SK-N-SH (cell line): ENCODE measurements around the gene KLHDC10. TPM values are rescaled to one million over a fixed set of nuclear protein-coding genes. Genes with fewer than 3 reads are reported as not detected.

Experiments
- CTCF ChIA-PET: fragments of 300-600, 350-600 bp; formaldehyde crosslinking; extraction: SDS; loops from one replicate; lab custom pipeline; 2021; lab: Yijun Ruan, JAX
- POLR2A ChIA-PET: fragments of 350-600 bp; sonication (Branson Sonifier 250); formaldehyde crosslinking; extraction: SDS; loops from one replicate; lab custom pipeline; 2020; ENCODE audit warnings: antibody characterized with exemption, inconsistent platforms; lab: Yijun Ruan, JAX
- DNase-seq: peaks from one replicate; pipeline ENCODE4 v3.0.0; 2012
- H2AFZ ChIP-seq: fragments of 200-600 bp; sonication (generic); 2 replicates; pipeline ENCODE4 v1.8.1; 2016; ENCODE audit warnings: antibody characterized with exemption, mild to moderate bottlenecking, low read depth
- H3F3A ChIP-seq: fragments of 200-600 bp; sonication (generic); replicated peaks from 2 replicates; pipeline ENCODE3; 2016; ENCODE audit warnings: antibody characterized with exemption, mild to moderate bottlenecking; ENCODE audit not compliant: insufficient read depth
- H3K27ac ChIP-seq, 2 experiments: fragments of 200-500 bp in 1 of 2; fragments of 200-600 bp in 1 of 2; sonication (Bioruptor generic) in 1 of 2; sonication (generic), shearing (Covaris generic) in 1 of 2; 2 replicates each; pipeline versions ENCODE4 v1.5.1 to v1.6.1; 2014 to 2016; ENCODE audit warnings: low read depth in 2 of 2, inconsistent platforms in 1 of 2, low read length in 1 of 2, mild to moderate bottlenecking in 1 of 2, mixed read lengths in 1 of 2
- H3K27me3 ChIP-seq: fragments of 200-600 bp; sonication (generic), shearing (Covaris generic); 2 replicates; pipeline ENCODE4 v1.6.1; 2016; ENCODE audit warnings: mixed run types; ENCODE audit not compliant: insufficient read depth
- H3K36me3 ChIP-seq, 2 experiments: fragments of 200-500 bp in 1 of 2; fragments of 200-600 bp in 1 of 2; sonication (Bioruptor generic) in 1 of 2; sonication (generic) in 1 of 2; replicated peaks in 1 of 2; 2 replicates each; pipeline versions ENCODE3 to v1.5.1; 2014 to 2016; ENCODE audit warnings: low read length in 1 of 2, mild to moderate bottlenecking in 1 of 2; ENCODE audit not compliant: insufficient read depth in 2 of 2, control insufficient read depth in 1 of 2
- H3K4me1 ChIP-seq, 2 experiments: fragments of 200-500 bp in 1 of 2; fragments of 200-600 bp in 1 of 2; sonication (Bioruptor generic) in 1 of 2; sonication (generic), shearing (Covaris generic) in 1 of 2; 2 replicates each; pipeline versions ENCODE4 v1.5.1 to v1.6.1; 2014 to 2016; ENCODE audit warnings: low read depth in 1 of 2, low read length in 1 of 2, mixed run types in 1 of 2; ENCODE audit not compliant: insufficient read depth in 2 of 2, control insufficient read depth in 1 of 2
- H3K4me2 ChIP-seq: fragments of 200-600 bp; sonication (generic), shearing (Covaris generic); 2 replicates; pipeline ENCODE4 v1.6.1; 2017; ENCODE audit warnings: mixed run types
- H3K4me3 ChIP-seq, 2 experiments: fragments of 200-500 bp in 1 of 2; fragments of 200-600 bp in 1 of 2; sonication (Bioruptor generic) in 1 of 2; sonication (generic), shearing (Covaris generic) in 1 of 2; 2 replicates each; pipeline versions ENCODE4 v1.5.1 to v1.8.1; 2014 to 2016; ENCODE audit warnings: low read depth in 2 of 2, inconsistent platforms in 1 of 2, low read length in 1 of 2, mild to moderate bottlenecking in 1 of 2, mixed read lengths in 1 of 2, moderate library complexity in 1 of 2
- H3K79me2 ChIP-seq: fragments of 200-600 bp; sonication (generic); 2 replicates; pipeline ENCODE4 v1.8.1; 2017; ENCODE audit warnings: mild to moderate bottlenecking; ENCODE audit not compliant: insufficient read depth
- H3K9ac ChIP-seq: fragments of 200-600 bp; sonication (generic); 2 replicates; pipeline ENCODE4 v1.6.1; 2017; ENCODE audit warnings: mixed run types
- H3K9me2 ChIP-seq: fragments of 200-600 bp; sonication (generic); 2 replicates; pipeline ENCODE4 v1.6.1; 2017; ENCODE audit warnings: mixed run types
- H3K9me3 ChIP-seq: fragments of 200-600 bp; sonication (generic); 2 replicates; pipeline ENCODE4 v1.6.1; 2017; ENCODE audit warnings: mixed run types, mild to moderate bottlenecking, moderate library complexity
- H4K20me1 ChIP-seq: fragments of 200-600 bp; sonication (generic); 2 replicates; pipeline ENCODE4 v1.6.1; 2017; ENCODE audit warnings: mild to moderate bottlenecking, mixed run types; ENCODE audit not compliant: insufficient read depth
- CHD2 ChIP-seq: fragments of 150-350 bp; IDR thresholded peaks from 2 replicates; pipeline ENCODE4 v1.6.1; 2018; ENCODE audit warnings: low read length; ENCODE audit not compliant: partially characterized antibody
- ELF1 ChIP-seq: IDR thresholded peaks from 2 replicates; pipeline ENCODE4 v1.4.0; 2012
- FOXJ3 ChIP-seq: sonication (generic); formaldehyde crosslinking; IDR thresholded peaks from 2 replicates; pipeline ENCODE4 v1.5.1; 2020; ENCODE audit warnings: mild to moderate bottlenecking, missing genetic modification reagents
- GABPA ChIP-seq: IDR thresholded peaks from 2 replicates; pipeline ENCODE4 v1.4.0; 2012; ENCODE audit warnings: low read depth, mild to moderate bottlenecking
- GATA2 ChIP-seq: sonication (generic); formaldehyde crosslinking; IDR thresholded peaks from 2 replicates; pipeline ENCODE4 v1.5.0; 2020; ENCODE audit warnings: mild to moderate bottlenecking, missing genetic modification reagents
- MAX ChIP-seq: IDR thresholded peaks from 2 replicates; pipeline ENCODE4 v1.4.0; 2012; ENCODE audit warnings: low read depth
- MEF2A ChIP-seq: IDR thresholded peaks from 2 replicates; pipeline ENCODE4 v1.4.0; 2012; ENCODE audit warnings: low read depth, borderline replicate concordance
- NFIC ChIP-seq: IDR thresholded peaks from 2 replicates; pipeline ENCODE4 v1.4.0; 2012; ENCODE audit warnings: borderline replicate concordance
- PBX3 ChIP-seq: IDR thresholded peaks from 2 replicates; pipeline ENCODE4; 2012
- POLR2AphosphoS5 ChIP-seq: IDR thresholded peaks from 2 replicates; pipeline ENCODE4 v1.6.1; 2012; ENCODE audit warnings: low read depth, low read length
- RCOR1 ChIP-seq: fragments of 150-350 bp; IDR thresholded peaks from 2 replicates; pipeline ENCODE4 v1.6.1; 2017; ENCODE audit warnings: antibody characterized with exemption, low read length
- SIN3A ChIP-seq: IDR thresholded peaks from 2 replicates; pipeline ENCODE4 v1.6.1; 2012; ENCODE audit warnings: low read depth, mild to moderate bottlenecking, low read length, moderate library complexity, borderline replicate concordance
- SMC3 ChIP-seq: IDR thresholded peaks from 2 replicates; pipeline ENCODE4 v1.6.1; 2012; ENCODE audit warnings: low read depth, low read length, improper control_type of control experiment
- TAF1 ChIP-seq: IDR thresholded peaks from 2 replicates; pipeline ENCODE4 v1.6.1; 2012; ENCODE audit warnings: low read depth, mild to moderate bottlenecking, low read length, moderate library complexity, borderline replicate concordance
- TCF12 ChIP-seq: IDR thresholded peaks from 2 replicates; pipeline ENCODE4 v1.4.0; 2012
- USF1 ChIP-seq: IDR thresholded peaks from 2 replicates; pipeline ENCODE4 v1.4.0; 2012; ENCODE audit warnings: low read depth, borderline replicate concordance
- YY1 ChIP-seq: IDR thresholded peaks from 2 replicates; pipeline ENCODE4 v1.4.0; 2012; ENCODE audit warnings: low read depth, mild to moderate bottlenecking
- WGBS: methylation state at CpG from one replicate; pipeline ENCODE4 v1.1.6; 2017; ENCODE audit warnings: low lambda C conversion rate; 5-methylcytosine and 5-hydroxymethylcytosine counted together
- polyA plus RNA-seq, 3 experiments: library from polyadenylated mRNA; depleted of rRNA; stranded (reverse); fragments of >200 nt; gene quantifications; 2 replicates each; pipeline ENCODE4 v1.2.3, GENCODE V29; 2012

KLHDC10 gene
- polyA plus RNA-seq, 1 of the 3 experiments (the other 2 are of a cell fraction): 15.9 TPM

GRCh38 chr7:130136579-130137167, 66.3 kb downstream of the KLHDC10 start (continued):
- TF ChIP-seq TCF12: no peak
- TF ChIP-seq FOXJ3 (CRISPR knock-in tag): no peak
- TF ChIP-seq POLR2AphosphoS5: no peak
- no peak for TF ChIP-seq YY1

GRCh38 chr7:130137207-130137606, 66.9 kb downstream of the KLHDC10 start:
- Histone ChIP-seq H3K4me2 (no peak overlapping the region), H3K27ac (no peak overlapping the region), H3K9ac (no peak overlapping the region), H3K4me3 (no peak overlapping the region), H3F3A (no peaks in the 10 kb centered on the region), H3K36me3 (peaks cover 36 to 44% of the 10 kb centered on the region in 2 experiments), H3K9me3 (no peaks in the 10 kb centered on the region), H3K79me2 (no peaks in the 10 kb centered on the region), H2AFZ (no peak overlapping the region), H3K9me2 (no peaks in the 10 kb centered on the region), H3K4me1 (peaks cover 11% of the 10 kb centered on the region in 2 experiments; a peak in 1 of 4 replicates), H4K20me1 (no peaks in the 10 kb centered on the region), H3K27me3 (no peaks in the 10 kb centered on the region)
- CTCF ChIA-PET: interaction anchor here (1.5 kb wide), 1 partner anchor 17 kb away, joined by 4 read pairs; no protein-coding TSS in a partner anchor
- 95% methylated on average over 4 of the region's 4 CpGs for WGBS
- DNase-seq: no peak
- POLR2A ChIA-PET: no interaction called here
- no peak for TF ChIP-seq RCOR1
- TF ChIP-seq TCF12: no peak
- no peak for TF ChIP-seq POLR2AphosphoS5
- no peak for TF ChIP-seq GABPA
- no peak for TF ChIP-seq SIN3A

GRCh38 chr7:130139193-130139960, 69.0 kb downstream of the KLHDC10 start:
- Histone ChIP-seq H3K4me2 (no peak overlapping the region), H3K9me2 (no peaks in the 10 kb centered on the region), H3K4me3 (no peak overlapping the region), H3K9me3 (no peaks in the 10 kb centered on the region), H2AFZ (no peak overlapping the region), H4K20me1 (no peaks in the 10 kb centered on the region), H3K79me2 (no peaks in the 10 kb centered on the region), H3K36me3 (peaks cover 16 to 24% of the 10 kb centered on the region in 2 experiments), H3F3A (peaks cover 1% of the 10 kb centered on the region), H3K27ac (no peak overlapping the region), H3K27me3 (no peaks in the 10 kb centered on the region), H3K9ac (no peak overlapping the region), H3K4me1 (peaks cover 14 to 15% of the 10 kb centered on the region in 2 experiments; a peak in 2 of 4 replicates)
- ChIA-PET CTCF (interaction anchor here (0.8 to 4.1 kb wide), 3 partner anchors 67 to 475 kb away, joined by 4 to 30 read pairs (median 5); partner anchors contain the start of gene KLHDC10), POLR2A (interaction anchor here (1.5 kb wide), 1 partner anchor 66 kb away, joined by 5 read pairs; the partner anchor contains the start of gene TMEM209)
- WGBS: 100% methylated on average over 2 of the region's 2 CpGs
- TF ChIP-seq NFIC: no peak
- TF ChIP-seq POLR2AphosphoS5: no peak
- TF ChIP-seq GABPA: no peak
- TF ChIP-seq SMC3: no peak
- no peak for TF ChIP-seq USF1
- TF ChIP-seq ELF1: no peak
- no peak for TF ChIP-seq CHD2
- no peak for TF ChIP-seq TAF1
- TF ChIP-seq PBX3: no peak
- TF ChIP-seq MAX: no peak
- TF ChIP-seq MEF2A: no peak
- no peak for TF ChIP-seq GATA2
- TF ChIP-seq TCF12: no peak
- TF ChIP-seq RCOR1: no peak
- DNase-seq: no peak
